Stimulated activated CD8-positive, alpha-beta memory T cell treated with anti-CD3 and anti-CD28 coated beads, Interleukin-15, amount 100 ng/mL, for 1 hour (primary cell): ENCODE results near the gene GSN.

Experiments used
- DNase-seq: peaks from one replicate; pipeline ENCODE4 v3.0.0-alpha.2; 2020; ENCODE audit warnings: low read depth

Gene GSN

DNA sequence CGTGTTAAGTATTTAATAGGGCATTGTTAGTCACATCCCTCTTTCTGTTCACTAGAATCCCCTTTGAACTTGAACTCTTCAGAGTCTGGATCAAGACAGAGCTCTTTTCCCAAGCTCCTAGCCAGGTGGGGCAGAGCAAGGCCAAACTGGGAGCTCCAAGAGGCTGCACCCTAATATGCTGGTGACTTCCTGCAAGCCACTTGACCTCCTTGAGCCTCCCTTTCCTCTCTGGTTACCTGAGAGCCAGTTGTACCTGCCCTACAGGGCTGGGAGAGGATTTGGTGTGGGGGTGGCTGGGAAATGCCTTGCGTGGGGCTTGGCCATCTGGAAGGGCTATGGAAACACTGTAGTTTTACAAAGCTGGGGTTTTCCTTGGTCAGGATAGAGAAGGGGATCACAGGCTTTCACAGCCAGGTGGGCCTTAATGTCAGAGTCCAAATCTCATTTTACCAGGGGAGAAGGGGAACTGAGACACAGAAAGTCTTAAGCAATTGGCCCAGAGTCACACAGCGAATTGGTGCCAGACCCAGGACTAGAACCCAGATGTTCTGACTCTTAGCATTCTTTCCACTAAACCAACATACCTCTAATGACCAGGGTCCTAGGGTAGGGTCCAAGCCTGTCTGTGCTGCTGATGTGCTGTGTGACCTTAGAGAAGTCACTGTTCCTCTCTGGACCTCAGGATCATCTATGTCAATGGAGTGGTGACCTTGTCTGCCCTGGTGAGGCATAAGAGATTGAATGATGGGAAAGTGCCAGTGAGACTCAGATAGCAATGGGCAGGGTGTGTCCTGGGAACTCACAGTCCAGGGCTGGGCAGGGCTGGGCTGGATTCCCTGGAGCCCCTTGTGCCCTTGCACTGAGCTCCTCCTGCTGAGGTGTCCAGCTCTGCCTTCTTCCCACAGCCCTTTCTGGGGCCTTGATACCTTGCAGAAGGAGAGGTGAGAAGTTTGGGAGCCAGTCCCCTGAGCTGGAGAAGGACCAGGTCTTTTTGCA, 35.8 kb downstream of the GSN start:
- no peak for DNase-seq

DNA sequence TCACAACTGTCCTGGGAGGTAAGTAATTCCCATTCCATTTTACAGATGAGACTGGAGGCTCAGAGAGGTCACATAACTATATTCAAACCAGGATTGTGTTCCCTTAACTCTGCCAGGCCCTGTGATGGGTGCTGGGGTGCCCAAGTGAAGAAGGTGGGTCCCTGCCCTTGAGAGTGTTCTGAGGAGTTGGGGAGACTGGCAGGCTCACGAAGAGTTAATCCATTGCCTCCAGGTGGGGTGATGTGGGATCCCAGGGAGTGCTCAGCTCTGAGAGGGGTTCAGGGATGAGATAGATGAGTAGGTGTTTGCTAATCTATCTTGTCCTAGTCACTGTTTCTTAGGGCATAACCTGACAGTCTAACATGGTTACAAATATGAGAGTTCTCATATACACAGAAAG, 36.7 kb downstream of the GSN start:
- no peak for DNase-seq

DNA sequence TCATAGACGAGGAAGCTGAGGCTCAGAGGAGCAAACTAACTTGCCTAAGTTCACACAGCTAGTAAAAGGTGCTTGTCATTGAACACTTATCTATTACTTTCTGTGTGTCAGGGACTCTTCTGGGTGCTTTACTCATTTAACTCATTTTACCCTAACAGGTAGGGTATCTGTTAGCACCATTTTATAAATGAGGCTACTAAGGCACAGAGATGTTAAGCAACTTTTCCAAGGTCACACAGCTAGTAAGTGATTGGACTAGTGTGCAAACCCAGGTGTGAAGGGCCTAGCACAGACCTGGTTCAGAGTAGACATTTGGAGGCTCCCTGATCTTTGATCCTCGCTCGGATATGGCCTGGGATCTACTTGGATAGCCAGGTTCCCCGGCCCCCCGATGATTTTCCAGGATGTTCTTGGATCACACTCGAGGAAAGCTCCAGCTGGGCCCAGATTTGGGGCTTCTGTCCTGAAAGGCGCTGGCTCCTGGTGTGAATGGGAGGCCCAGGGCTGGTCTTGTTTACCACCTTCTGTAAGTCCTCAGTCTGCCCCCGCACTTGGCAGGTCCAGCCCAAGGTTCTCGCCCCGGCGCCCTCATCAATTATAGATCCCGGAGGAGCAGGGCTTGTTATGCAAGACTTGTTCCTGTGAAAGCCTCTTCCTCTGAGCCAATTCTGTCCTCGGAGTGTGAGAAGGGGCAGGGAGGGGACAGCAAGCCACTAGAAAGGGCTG, 37.5 kb downstream of the GSN start:
- no peak for DNase-seq

DNA sequence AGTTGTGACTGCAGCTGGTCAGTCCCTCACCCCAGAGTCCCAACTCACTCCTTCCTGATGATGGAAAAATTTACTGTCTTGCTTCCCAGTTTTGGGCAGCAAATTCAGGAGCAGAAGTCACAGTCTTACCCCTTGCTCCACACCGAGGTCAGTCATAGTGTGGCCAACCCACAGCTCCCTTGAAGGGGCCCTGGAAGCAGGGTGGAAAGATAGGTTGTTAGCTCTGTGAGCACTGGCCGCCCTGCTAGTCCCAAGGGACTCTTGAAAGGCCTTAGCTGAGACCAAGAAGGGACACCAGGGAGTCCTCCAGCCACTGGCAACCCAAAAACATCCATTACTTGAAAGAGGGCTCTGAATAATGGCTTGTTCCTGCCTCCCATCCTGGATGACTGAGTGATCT, 40.0 kb downstream of the GSN start:
- no peak for DNase-seq

DNA sequence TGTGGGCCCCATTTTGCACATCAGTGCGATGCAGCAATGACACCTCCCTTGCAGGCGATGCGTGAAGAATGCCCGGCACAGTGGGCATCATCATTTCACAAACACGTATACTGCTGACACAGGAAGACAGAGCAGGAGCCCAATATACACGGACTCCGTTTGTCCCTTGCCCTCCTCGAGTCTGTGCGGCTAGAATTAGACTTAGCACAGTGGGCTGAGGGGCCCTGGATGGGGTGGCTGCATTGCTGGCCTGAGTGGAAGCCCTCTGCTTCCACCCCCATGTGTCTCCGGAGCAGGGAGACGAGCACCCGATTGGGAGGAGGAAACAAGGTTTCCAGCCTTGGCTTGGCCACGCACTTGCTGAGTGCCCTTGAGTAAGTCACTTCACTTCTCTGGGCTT, 40.8 kb downstream of the GSN start:
- no peak for DNase-seq

DNA sequence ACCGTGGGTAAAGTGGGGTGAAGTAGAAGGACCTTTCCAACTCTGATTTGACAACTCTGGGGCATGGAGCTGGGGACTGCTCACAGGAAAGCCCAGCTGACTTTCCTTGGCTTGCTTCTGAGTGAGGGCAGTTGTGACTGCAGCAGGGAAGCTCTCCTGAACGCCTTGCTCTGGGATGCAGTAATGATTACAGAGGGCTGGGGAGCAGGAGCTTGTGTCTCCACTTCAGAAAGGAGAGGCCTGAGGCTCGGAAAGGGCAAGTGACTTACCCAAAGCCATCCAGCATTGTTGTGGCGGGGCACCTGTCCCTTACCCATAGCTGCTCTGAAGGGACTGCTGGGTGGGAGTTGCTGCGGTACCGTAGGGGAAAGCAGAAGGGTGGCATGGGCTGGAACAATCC, 41.2 kb downstream of the GSN start:
- no peak for DNase-seq

DNA sequence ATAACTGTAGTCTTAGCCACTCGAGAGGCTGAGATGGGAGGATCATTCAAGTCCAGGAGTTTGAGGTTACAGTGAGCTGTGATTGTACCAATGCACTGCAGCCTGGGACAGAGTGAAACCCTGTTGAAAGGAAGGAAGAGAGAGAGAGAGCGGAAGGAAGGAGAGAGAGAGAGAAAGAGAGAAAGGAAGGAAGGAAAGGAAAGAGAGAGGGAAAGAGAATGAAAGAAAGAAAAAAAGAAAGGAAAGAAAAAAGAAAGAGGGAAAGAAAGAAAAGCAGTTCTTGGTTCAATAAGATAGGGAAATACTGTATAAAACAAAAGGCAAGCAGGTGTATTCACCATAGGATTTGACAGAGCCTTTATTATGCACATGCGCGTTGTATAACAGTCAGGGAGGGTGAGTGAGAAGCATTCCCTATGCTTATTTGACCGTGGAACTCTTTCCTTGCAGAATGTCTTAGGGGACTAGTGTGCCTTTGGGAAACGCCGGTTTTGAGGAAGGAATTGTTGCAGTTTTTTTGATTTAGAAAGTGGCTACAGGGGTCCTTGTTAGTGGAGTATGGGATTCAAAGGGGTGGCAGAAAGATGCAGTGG, 42.0 kb downstream of the GSN start:
- DNase-seq: no peak

DNA sequence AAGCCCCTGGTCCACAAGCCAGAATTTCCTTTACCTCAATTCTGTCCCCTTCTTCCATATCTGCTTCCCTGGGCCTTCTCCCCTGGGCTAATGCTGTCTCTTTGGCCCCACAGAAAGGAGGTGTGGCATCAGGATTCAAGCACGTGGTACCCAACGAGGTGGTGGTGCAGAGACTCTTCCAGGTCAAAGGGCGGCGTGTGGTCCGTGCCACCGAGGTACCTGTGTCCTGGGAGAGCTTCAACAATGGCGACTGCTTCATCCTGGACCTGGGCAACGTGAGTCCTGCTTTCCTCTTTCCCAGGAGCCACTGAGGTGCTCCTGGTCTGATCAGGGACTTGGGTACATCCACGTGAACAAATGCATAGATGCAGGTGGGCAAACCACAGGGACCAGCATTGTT, 42.6 kb downstream of the GSN start:
- DNase-seq: no peak

DNA sequence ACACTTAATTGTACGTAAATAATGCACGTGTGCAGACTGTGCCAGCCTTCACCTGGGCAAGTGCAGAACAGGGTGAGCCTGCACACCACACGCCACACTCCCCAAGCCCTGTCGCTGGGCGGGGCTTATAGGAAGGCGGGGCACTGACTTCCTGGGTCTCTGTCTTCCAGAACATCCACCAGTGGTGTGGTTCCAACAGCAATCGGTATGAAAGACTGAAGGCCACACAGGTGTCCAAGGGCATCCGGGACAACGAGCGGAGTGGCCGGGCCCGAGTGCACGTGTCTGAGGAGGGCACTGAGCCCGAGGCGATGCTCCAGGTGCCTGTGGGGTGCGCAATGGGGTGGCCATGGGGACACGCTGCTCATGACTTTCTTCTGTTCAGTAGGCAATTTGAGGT, 44.2 kb downstream of the GSN start:
- DNase-seq: no peak

DNA sequence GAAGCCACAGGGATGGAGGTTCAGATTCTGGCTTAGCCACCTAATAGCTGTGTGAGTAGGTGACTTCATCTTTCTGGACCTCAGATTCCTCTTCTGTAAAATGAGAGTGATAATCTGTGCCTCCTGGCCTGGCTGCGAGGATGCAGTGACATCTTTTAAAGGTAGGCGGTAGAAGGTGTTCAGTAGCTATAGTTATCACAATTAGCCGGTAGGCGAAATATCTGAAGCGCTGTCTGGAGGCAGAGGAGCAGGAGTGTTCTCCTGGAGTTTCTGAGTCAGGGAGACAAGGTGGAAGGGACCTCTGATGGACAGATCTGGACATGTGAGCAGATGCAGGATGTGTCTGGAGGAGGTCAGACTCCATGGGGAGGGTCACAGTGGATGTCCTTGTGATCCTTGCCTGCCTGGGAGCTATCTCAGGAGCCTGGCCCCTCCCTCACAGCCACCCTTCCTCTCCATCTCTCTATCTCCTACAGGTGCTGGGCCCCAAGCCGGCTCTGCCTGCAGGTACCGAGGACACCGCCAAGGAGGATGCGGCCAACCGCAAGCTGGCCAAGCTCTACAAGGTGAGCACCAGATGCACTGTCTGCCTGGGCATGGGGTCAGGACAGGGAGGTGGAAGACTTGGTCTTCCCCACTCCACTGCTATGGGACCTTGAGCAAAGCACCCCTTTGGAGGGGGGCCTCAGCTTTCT, 45.6 kb downstream of the GSN start:
- DNase-seq: no peak

DNA sequence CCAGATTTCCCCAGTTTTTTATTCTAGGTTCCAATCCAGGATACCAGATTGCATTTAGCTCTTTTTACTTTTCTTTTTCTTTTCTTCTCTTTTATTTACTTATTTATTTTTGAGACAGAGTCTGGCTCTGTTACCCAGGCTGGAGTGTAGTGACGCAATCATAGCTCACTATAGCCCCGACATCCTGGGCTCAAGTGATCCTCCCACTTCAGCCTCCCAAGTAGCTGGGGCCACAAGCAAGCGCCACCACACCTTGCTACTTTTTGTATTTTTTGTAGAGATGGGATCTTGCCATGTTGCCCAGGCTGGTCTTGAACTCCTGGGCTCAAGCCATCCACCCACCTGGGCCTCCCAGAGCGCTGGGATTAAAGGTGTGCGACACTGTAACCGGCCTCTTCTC, 48.4 kb downstream of the GSN start:
- DNase-seq: no peak

DNA sequence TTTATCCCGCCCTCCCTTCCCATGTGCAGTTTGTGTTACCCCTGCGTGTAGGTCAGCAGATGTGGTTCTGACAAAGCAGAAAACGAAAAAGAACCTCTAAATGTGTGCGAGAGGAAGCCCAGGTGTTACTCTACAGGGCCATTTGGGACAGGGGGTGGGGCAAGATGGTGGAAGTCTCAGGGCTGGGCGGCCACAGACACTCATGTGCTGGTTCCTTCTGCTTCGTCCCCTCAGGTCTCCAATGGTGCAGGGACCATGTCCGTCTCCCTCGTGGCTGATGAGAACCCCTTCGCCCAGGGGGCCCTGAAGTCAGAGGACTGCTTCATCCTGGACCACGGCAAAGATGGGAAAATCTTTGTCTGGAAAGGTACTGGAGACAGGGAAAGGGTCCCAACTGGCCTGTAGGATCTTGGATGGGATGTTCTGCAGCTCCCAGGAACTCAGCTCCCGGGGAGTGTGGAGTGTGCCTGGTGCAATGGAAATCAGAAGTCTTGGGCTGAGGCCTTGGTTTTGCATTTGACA, 49.0 kb downstream of the GSN start:
- DNase-seq: no peak

DNA sequence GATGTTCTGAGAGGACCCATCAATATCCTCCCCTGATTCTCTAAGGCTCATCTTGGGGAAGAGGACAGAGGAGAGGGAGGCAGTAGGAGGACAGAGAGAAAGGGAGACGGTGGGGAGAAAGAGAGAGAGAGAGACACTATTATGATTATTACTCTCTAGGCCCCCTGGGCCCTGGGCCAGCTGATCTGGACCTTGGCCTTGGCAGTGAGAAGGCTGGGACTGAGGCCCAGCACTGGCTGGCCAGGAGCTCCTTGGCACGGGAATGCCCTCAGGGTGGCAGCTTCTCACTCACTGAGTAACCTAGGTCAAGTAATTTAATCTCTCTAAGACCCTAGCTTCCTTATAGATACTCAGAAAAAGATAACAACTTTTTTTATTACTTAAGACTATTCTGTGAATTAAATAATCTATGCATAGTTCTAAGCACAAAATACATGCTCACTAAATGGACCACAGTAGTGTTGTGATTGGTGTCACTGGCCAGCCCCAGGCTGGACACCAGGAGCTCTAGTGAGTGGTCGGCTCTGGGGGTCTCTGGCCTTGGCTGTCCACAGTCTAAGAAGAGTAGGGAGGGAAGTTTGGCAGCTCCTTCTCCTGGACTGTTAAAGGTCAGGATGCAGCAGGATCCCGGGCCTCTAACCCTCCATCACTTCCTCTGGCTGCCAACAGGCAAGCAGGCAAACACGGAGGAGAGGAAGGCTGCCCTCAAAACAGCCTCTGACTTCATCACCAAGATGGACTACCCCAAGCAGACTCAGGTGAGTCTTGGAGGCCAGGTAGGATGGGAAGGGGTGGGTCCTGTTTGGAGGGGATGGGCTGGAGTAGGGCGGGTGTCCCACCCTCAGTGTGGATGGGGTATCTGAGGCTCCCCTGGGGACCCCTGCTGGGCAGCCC, 50.0 kb downstream of the GSN start:
- no peak for DNase-seq

DNA sequence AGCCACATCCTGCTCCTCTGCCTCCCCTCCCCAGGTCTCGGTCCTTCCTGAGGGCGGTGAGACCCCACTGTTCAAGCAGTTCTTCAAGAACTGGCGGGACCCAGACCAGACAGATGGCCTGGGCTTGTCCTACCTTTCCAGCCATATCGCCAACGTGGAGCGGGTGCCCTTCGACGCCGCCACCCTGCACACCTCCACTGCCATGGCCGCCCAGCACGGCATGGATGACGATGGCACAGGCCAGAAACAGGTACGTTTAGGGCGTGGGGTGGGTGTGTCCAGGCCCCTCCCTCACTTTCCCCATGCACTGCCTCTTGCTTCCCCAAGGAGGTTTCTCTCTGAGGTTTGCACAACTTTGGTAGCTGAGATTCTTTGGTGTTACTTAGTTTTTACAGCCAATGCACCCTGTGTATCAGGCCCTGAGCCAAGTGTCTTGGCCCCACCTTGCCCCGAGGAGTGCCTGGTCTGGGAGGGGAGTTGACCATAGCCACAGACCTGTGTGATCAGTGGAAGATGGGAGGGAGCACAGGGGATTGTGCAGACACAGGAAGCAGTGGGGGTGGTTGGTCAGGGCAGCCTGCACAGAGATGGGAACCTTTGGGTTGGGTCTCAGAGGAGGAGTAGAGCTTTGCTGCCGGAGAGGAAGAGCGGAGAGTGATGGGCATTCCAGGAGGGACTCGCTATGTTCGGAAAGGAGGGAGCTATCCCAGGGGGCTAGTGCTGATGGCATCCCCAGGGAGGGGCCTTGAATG, 50.8 kb downstream of the GSN start:
- no peak for DNase-seq

DNA sequence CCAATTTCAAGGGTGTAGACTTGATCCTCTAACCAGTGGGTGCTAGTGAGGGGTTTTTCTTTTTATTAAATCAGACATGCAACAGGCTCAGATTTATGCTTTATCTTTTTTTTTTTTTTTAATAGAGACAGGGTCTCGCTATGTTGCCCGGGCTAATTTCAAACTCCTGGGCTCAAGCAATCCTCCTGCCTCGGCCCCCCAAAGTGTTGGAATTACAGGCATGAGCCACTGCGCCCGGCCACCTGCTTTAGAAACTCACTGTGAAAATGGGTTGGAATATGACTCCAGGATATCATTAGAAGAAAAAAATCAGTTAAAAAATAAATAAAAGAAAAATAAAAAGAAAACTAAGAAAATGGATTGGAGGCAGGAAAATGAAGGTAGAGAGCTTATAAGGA, 51.4 kb downstream of the GSN start:
- DNase-seq: no peak

DNA sequence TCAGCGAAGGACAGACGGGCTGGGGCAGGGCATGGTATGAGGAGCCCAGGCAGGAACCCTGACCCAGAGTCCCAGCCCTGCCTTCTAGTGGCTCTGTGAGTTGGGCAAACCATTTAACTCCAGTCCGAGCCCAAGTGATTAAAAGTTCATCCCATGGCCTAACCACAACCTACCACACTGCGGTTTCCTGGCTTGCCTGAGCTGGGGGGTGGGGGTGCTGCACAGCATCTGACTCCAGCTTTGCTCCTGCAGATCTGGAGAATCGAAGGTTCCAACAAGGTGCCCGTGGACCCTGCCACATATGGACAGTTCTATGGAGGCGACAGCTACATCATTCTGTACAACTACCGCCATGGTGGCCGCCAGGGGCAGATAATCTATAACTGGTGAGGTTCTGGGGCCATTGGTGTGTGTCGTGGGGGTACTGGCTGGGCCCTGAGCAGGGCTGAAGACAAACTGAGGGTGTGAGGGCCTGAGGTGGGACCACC, 53.1 kb downstream of the GSN start:
- no peak for DNase-seq

DNA sequence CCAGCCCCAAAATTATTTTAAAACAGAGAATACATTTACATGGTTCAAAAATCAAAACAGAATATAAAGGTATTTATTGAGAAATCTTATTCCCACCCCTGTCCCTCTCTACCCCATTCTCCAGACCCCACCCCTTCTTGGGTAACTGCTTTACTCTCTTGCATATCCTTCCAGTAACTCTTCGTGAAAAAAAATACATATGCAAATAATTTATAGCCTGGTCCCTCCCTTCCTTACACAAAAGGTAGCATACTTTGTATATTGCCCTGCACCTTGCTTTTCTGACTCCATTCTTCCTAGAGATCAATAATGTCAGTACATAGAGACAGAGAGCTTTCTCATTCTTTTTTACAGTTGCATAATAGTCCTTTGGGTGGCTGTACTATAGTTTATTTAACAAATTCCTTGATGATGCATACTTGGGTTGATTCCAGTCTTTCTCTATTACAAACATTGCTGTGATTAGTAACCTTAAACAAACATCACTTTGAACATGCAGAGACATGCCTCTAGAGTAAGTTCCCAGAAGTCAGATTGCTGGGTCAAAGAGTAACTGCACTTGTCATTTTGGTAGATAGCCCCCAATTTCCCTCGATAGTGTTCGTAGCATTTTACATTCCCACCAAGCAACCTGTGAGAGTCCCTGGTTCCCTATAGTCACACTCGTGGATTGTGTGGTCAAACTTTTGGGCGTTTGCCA, 54.2 kb downstream of the GSN start:
- DNase-seq: no peak

DNA sequence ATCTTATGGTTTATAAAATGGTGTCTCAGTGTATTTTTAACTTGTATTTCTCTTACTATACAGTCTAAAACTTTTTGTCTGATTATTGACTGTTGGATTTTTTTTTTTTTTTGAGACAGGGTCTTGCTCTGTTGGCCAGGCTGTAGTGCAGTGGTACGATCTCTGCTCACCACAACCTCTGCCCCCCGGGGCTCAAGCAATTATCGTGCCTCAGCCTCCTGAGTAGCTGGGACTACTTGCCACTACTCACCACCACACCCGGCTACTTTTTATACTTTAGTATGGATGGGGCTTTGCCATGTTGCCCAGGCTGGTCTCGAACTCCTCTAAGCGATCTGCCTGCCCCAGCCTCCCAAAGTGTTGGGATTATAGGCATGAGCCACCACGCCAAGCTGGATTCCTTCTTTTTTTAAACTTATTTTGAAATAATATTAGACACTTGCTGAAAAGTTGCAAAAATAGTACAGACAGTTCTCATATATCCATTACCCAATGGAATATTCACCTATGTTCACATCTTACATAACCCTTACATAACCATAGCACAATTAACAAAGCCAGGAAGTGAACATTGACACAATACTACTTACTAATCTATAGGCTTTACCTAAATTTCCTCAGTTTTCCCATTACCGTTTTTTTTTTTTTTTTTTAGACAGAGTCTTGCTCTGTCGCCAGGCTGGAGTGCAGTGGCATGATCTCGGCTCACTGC, 54.9 kb downstream of the GSN start:
- DNase-seq: no peak
